Glomerular endothelial cell (primary cell): Measurements from ENCODE around the gene IGHMBP2. TPM values are rescaled to one million over a fixed set of nuclear protein-coding genes. Genes with fewer than 3 reads are reported as not detected.

ENCODE experiments used
- DNase-seq: peaks from one replicate; pipeline ENCODE4 v3.0.0-alpha.2; 2011; ENCODE audit warnings: low read depth, low spot score; ENCODE audit errors: extremely low read depth
- total RNA-seq: library from RNA; depleted of rRNA; stranded (reverse); fragments of >200 nt; gene quantifications from 2 replicates; pipeline ENCODE4 v1.2.3, GENCODE V29; 2015

Gene IGHMBP2
- total RNA-seq, 1 donor from 2014 or later: 17.7 TPM

- DNase-seq: no peak
Observed at GRCh38 chr11:68889948-68890446, 13.7 kb upstream of the IGHMBP2 start.

DNA sequence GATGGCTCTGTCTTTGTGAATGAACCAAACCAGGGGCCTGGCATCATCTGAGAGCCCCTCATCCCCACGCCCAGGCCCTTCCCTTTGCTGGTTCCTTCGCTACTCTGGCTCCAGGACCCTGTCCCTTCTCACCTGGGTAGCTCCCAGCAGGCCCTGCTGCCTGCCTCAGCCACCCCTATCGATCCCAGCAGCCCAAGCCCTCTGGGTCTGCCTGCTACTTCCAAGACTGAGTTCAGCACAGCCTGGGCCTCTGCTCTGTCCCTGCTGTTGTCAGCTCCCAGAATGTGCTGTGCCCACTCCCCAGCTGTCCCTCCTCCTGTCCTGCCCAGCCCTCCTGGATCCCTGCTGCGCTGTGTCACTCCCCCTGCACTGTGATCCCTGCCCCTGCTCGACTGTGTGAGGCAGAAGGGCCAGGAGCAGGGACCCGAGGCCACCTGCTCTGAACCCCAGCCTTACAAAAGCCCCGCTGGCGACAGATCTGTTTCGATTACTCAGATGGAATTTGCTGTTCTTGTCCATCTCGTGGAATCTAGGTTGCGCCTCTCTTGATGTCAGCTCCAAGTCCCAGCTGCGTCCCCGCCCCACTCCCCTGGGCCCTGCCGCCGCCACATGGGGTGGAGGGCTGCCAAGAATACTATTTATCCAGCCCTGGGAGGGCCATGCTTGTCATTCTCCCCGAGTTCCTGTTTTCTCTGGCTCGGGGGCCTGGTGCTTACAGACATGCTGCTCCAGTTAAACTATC lies 13.0 kb upstream of the IGHMBP2 start:
- no peak for DNase-seq

DNA sequence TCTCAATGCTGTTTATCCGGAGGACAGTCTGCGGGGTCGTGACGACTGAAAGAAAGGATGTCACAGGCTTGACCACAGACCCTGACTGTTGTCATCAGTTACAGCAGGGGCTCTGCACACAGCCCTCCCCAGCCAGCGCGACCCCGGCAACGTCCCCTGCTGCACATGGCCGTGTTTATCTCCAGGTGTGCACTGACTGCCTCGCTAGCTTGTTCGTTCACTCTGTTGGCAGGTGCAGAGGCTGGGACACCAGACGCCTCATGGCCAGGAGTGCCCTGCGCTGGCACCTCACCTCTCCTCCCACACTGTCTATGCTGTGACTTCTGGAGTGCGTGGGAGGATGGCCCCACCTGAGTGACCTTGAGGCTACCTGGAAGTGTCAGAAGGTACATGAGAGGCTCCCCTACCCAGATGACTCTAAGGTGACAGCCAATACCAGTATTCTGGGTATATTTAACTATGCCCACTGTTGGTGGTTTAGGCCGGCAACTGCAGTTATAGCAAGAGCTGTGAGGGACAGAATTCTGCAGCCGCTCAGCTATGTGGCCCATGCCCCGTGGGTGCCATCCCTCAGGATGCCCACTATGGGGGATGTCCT lies 12.2 kb upstream of the IGHMBP2 start:
- DNase-seq: no peak

DNA sequence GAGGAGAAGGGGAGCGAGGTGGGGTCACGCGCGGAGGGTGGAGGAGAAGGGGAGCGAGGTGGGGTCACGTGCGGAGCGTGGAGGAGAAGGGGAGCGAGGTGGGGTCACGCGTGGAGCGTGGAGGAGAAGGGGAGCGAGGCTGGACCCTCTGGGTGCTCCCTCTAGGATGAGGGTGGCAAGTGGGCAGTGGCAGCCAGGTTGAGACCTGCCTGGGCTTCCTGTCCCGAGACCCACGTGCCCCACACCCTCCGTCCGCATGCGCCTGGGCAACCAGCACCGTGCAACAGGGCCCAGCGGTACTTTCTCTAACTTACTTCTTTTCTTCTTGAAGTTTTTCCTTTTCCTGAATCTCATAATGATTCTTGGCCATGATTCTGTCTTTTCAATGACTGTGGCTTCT lies 11.1 kb upstream of the IGHMBP2 start:
- no peak for DNase-seq

- no peak for DNase-seq
Observed at GRCh38 chr11:68893282-68893681, 10.4 kb upstream of the IGHMBP2 start.

DNA sequence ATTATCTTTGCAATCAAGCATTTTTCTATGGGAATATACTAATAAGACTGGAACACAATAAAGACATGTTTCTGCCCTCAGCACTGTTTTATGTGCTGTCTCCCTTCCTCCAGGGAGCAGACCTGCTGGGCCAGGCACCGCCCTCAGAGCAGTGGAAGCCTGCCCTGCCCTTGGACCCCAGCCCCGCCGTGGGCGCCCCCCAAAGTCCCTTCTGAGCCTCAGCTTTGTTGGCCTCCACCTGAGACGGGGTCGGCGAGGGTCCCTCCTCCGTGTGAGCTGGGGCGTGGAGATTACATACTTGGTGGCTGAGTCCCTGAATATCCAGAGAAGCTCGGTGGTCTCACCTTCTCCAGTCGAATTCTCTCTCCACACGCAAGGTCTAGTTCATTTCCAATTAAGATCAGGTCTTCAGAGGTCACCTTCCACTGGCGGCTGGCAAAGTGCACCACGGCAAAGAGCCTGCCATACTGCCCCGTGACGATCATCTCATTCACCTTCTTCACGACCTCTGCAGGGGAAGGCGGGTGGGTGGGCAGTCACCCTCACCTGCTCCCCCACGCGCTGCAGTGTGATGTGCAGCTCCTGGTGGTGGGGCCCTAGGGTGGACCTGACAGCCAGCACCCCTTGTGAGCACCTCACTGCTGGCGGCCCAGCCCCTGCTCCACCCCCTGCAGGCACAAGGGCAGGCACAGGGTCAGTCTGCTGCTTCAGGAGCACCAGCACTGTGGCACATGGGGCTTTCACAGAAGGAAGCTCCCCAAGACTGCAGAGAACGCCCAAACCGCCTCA lies 7.3 kb upstream of the IGHMBP2 start:
- DNase-seq: no peak

- no peak for DNase-seq
Observed at GRCh38 chr11:68897441-68897840, 6.2 kb upstream of the IGHMBP2 start.

DNA sequence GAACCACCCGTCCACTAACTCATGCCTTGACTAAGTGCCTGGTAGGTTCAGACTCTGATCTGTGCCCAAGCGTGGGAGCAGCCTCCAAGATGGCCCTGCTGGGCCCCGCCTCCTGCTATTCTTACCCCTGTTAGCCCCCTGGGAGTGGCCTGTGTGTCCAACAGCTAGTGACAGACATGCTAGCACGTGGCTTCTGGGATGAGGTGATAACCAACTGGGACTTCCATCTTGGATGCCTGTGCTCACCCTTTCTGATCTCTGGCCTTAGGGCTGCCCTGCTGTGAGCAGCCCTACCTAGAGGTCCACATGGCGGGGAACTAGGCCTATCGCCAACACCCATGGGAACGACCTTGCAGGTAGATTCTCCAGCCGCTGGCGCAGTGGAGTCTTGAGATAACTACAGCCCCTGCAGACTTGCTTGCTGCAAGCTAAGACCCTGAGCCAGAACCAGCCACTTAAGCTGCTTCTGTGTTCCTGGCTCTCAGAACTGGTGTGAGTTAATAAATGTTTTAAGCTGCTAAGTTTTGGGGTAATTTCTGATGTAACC lies 2.8 kb upstream of the IGHMBP2 start:
- DNase-seq: no peak

DNA sequence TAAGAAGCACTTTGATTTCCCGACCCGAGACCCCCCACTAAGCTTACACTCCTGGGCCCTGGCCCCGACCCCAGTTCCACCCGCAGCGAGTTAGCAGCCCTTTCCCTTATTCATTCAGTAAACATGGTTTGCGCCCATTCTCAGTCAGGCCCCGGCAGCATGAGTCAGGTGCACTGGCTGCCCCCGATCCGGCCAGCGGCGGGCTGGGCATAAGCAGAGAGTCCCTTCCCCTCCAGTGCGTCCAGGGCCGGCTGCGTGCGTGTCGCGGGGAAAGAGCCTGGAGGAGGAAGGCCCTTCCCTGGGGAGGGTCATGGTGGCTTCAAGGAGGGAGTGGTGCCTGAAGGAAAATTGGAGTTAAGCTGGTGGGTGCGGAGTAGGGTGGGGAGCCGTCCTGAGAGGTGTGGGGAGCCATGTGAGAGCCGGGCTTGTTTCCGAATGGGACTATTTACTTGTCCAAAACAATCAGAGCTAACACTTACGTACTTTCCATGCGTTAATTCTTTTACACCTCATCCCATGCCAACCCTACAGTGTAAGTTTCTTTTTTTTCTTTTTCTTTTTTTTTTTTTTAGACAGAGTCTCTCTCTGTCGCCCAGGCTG lies 657 bp downstream of the IGHMBP2 start:
- DNase-seq: no peak

DNA sequence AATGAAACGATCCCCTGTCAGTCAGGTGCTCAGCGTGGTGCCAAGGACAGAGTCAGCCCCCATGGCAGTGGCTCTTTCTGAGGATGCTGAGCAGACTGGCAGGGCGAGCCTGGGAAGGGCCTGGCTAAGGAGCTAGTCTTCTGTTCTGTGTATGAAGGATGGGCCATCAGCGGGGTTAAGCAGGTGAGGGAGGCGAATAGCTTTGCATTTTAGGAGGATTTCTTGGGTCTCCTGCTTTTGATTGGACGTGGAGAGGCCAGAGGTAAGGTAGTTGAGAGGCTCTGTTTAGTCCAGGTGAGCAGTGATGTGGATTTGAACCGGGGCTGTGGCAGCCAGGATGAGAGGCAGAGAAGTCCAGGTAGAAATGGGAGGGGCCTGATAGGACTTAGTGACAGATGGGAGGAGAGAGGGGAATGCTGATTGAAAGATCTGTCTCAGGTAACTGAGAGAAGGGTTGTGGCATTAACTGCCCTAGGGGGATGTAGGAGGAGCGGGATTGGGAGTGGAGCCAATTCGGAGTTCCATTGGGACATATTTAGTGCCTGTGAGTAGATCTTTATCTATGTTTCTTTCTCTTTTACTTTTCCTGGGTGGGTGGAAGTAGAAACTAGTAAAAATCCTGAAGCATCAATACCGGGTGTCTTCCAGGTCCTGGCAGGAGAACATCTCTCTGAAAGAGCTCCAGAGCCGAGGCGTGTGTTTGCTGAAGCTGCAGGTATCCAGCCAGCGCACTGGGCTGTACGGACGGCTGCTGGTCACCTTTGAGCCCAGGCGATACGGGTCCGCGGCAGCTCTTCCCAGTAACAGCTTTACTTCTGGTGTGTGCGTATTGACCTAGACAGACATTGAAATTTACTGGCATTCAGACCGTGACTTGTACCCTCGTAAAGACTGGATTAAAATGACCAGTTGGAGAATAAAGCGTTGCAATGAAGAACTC lies 2.0 kb downstream of the IGHMBP2 start:
- no peak for DNase-seq

DNA sequence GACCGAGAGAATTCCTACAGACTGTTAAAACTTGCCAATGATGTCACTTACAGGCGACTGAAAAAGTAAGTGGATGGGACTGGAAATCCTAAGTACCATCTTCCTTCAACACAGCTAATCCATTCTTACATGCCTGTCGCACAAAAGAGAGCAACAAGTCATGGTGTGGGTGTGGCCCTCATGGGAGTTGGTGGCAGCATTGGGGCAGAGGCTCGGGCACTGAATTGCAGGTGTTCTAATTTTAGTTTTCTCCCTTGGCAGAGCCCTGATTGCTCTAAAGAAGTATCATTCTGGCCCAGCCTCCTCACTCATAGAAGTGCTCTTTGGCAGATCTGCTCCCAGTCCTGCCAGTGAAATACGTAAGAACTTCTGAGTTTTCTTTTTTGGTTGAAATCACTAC lies 4.6 kb downstream of the IGHMBP2 start:
- DNase-seq: no peak

- no peak for DNase-seq
Observed at GRCh38 chr11:68910965-68911364, 7.3 kb downstream of the IGHMBP2 start.

DNA sequence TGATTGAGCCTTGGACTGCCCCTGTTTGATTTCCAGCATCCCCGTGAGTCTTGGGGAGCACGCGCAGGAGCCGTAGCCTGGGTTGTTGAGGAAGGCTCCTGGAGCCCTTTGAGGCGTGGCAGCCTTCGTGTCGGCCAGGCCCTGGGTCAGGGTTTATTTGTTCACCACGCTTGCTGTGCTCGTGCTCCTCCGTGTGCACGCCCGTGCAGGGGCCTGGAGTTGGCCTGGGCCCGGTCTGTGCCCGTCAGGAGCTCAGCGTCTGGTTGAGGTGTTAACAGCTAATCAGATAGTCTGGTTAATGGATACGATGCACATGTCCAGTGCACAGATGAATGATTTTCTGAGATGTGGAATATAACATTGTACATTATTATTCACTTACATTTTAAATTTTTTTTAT lies 8.0 kb downstream of the IGHMBP2 start:
- no peak for DNase-seq

DNA sequence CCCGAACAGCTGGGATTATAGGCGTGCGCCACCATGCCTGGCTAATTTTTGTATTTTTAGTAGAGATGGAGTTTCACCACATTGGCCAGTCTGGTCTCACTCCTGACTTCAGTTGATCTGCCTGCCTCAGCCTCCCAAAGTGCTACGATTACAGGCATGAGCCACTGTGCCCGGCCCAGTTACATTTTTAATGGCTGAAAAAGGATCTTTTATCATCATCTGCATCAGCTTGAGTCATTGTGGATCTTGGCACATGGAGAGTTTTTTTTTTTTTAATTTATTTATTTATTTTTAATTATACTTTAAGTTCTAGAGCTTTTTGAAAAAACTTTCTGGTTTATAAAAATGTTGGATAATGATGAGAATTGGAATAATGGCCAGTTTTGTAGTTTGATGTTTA lies 8.6 kb downstream of the IGHMBP2 start:
- DNase-seq: no peak

DNA sequence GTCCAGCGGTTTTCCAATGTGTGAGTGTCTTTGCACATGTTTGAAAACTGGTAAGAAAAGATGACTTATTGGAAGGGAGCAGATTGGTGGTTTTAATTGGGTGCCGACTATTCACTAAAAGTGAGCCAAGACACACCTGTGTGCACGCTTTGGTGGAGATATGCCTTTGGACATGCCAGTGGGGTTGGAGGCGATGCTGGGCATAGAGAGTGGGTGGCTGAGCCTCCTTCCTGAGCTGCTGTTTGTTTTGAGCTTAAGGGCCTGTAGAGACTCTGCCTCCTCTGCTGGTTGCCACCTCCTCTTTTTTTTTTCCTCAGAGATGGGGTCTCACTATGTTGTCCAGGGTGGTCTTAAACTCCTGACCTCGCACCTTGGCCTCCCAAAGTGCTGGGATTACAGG lies 9.5 kb downstream of the IGHMBP2 start:
- no peak for DNase-seq

DNA sequence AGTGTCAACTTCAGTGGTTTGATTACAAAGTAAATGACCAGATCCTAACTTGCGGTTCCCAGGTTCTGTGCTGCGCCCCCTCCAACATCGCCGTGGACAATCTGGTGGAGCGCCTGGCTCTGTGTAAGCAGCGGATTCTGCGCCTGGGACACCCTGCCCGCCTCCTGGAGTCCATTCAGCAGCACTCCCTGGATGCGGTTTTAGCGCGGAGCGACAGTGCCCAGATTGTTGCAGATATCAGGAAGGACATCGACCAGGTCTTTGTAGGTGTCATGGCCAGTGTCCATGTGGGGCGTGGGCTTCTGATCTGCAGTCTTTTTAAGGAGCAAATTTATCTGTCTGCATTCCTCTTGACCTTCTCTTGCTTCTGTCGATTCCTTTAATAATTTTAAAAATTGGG lies 11.1 kb downstream of the IGHMBP2 start:
- no peak for DNase-seq

DNA sequence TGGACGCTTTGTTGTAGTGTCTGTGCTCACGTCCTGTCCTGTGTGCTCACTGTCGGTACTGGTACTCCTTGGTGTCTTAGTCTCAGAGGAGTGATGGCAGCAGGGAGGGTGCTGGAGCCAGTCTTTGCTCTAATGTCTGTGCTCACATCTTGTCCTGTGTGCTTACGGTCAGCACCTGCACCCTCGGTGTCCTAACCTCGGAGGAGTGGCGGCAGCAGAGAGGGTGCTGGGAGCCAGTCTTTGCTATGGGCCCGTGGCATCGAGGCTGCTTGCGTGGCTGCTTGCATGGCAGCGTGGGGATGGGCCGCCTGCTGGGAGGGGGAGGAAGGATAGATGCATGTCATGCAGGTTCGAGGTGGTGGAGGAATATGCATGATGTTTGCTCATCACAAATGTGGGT lies 12.7 kb downstream of the IGHMBP2 start:
- DNase-seq: no peak

GRCh38 chr11:68923614-68924013 lies 19.9 kb downstream of the IGHMBP2 start:
- DNase-seq: no peak

DNA sequence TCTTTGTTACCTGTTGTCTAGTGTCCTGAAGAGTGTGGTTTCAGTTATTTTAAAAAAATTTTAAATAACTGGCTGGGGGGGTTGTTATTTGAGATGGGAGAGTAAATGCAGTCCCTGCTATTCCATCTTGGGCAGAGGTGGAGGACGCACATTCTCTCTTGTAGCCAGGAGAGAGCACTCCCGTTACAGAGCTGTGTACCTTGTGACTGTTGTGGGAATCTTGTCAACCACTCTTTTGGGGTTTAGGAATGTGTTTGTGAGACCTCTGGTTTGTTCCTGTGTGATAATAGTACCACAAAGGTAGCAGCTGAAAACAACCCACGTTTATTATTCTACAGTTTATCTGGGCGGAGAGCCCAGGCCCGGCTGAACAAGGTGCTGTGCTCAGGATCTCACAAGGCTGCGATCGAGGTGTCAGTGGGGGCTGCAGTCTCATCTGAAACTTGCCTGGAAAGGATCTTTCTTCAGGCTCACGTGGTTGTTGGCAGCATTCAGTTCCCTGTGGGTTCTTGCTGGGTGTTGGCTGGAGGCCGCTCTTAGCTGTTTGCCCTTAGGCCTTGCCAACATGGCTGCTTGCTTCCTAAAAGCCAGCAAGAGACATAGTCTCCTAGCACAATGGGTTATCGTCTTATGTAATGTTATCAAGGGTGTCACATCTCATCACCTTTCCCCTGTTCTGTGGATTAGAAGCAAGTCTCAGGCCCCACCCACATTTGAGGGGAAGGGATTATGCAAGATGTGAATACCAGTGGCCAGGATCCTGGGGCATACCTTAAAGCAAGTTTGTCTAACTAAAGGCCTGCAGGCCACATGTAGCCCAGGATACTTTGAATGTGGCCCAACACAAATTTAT lies 20.6 kb downstream of the IGHMBP2 start:
- DNase-seq: no peak
